CD14-positive monocyte (primary cell): Measurements from ENCODE around the gene TMEM88. TPM values are rescaled to one million over a fixed set of nuclear protein-coding genes. Genes with fewer than 3 reads are reported as not detected.

Experiments used
- DNase-seq, 3 donors: peaks; one replicate each; pipeline ENCODE4 v3.0.0-alpha.2; 2011 to 2022
- H2AFZ ChIP-seq: 2 replicates; pipeline ENCODE4 v1.6.0; 2012; ENCODE audit warnings: mild to moderate bottlenecking, low read depth, low read length, inconsistent platforms; ENCODE audit not compliant: insufficient read depth, poor library complexity, severe bottlenecking
- H3K27ac ChIP-seq, 2 donors: 1 replicate in 1 of 2; 2 replicates in 1 of 2; pipeline ENCODE4 v1.5.1; 2012 to 2013; ENCODE audit warnings: low read length in 2 of 2, control low read depth in 1 of 2, inconsistent platforms in 1 of 2, low read depth in 1 of 2, mild to moderate bottlenecking in 1 of 2
- H3K27me3 ChIP-seq, 2 donors: one replicate each; pipeline versions ENCODE4 v1.6.0 to v1.6.1; 2011 to 2013; ENCODE audit warnings: low read length in 2 of 2; ENCODE audit not compliant: control insufficient read depth in 2 of 2, insufficient read depth in 2 of 2
- H3K36me3 ChIP-seq, 2 donors: replicated peaks in 1 of 2; 1 replicate in 1 of 2; 2 replicates in 1 of 2; pipeline versions ENCODE4 v1.5.1 to v1.6.1; 2012 to 2013; ENCODE audit warnings: low read length in 2 of 2, control low read depth in 1 of 2, inconsistent platforms in 1 of 2, mild to moderate bottlenecking in 1 of 2; ENCODE audit not compliant: insufficient read depth in 2 of 2, control insufficient read depth in 1 of 2
- H3K4me1 ChIP-seq, 2 donors: 1 replicate in 1 of 2; 2 replicates in 1 of 2; pipeline versions ENCODE4 v1.5.1 to v1.6.1; 2012 to 2013; ENCODE audit warnings: low read length in 2 of 2, control low read depth in 1 of 2, inconsistent platforms in 1 of 2, mild to moderate bottlenecking in 1 of 2, moderate library complexity in 1 of 2; ENCODE audit not compliant: insufficient read depth in 2 of 2, control insufficient read depth in 1 of 2
- H3K4me2 ChIP-seq: replicated peaks from 2 replicates; pipeline ENCODE3; 2012; ENCODE audit warnings: low read length, moderate library complexity, mild to moderate bottlenecking; ENCODE audit not compliant: poor library complexity, severe bottlenecking; ENCODE audit errors: extremely low read depth
- H3K4me3 ChIP-seq, 3 experiments: fragments of 200-600 bp in 1 of 3; sonication (generic) in 1 of 3; replicated peaks in 1 of 3; 1 replicate in 2 of 3; 2 replicates in 1 of 3; pipeline ENCODE4 v1.5.1; 2011 to 2013; ENCODE audit warnings: low read length in 3 of 3, mild to moderate bottlenecking in 3 of 3, control low read depth in 2 of 3, low read depth in 2 of 3, inconsistent platforms in 1 of 3, moderate library complexity in 1 of 3
- H3K79me2 ChIP-seq: 2 replicates; pipeline ENCODE4 v1.6.0; 2012; ENCODE audit warnings: mild to moderate bottlenecking, control low read depth, inconsistent platforms, low read length, moderate library complexity; ENCODE audit not compliant: insufficient read depth
- H3K9ac ChIP-seq: 2 replicates; pipeline ENCODE4 v1.6.0; 2017; ENCODE audit warnings: low read length, mild to moderate bottlenecking; ENCODE audit not compliant: insufficient read depth, poor library complexity, severe bottlenecking
- H3K9me3 ChIP-seq, 2 donors: replicated peaks in 1 of 2; 1 replicate in 1 of 2; 2 replicates in 1 of 2; pipeline versions ENCODE4 v1.5.1 to v1.6.1; 2012 to 2013; ENCODE audit warnings: low read length in 2 of 2, control low read depth in 1 of 2; ENCODE audit not compliant: control insufficient read depth in 1 of 2, insufficient read depth in 1 of 2
- H4K20me1 ChIP-seq: 2 replicates; pipeline ENCODE4 v1.6.0; 2012; ENCODE audit warnings: mild to moderate bottlenecking, low read length, control low read depth, moderate library complexity; ENCODE audit not compliant: insufficient read depth
- H3K27ac Mint-ChIP-seq, 7 donors: one replicate each; pipeline ENCODE4 v1.8.0; 2020; ENCODE audit warnings: mild to moderate bottlenecking in 7 of 7, mixed read lengths in 7 of 7, moderate library complexity in 6 of 7, inconsistent platforms in 2 of 7
- H3K27me3 Mint-ChIP-seq, 3 donors: one replicate each; pipeline ENCODE4 v1.8.0; 2021 to 2022; ENCODE audit warnings: low read depth in 3 of 3, mild to moderate bottlenecking in 3 of 3, mixed read lengths in 3 of 3, moderate library complexity in 3 of 3, inconsistent platforms in 1 of 3
- H3K36me3 Mint-ChIP-seq, 2 donors: one replicate each; pipeline ENCODE4 v1.8.0; 2020; ENCODE audit warnings: mixed read lengths in 2 of 2, inconsistent platforms in 1 of 2, mild to moderate bottlenecking in 1 of 2
- H3K4me1 Mint-ChIP-seq: one replicate; pipeline ENCODE4 v1.8.0; 2020; ENCODE audit warnings: mild to moderate bottlenecking, mixed read lengths
- H3K4me3 Mint-ChIP-seq, 2 donors: one replicate each; pipeline ENCODE4 v1.8.0; 2020; ENCODE audit warnings: mild to moderate bottlenecking in 2 of 2, mixed read lengths in 2 of 2, moderate library complexity in 1 of 2
- H3K9me3 Mint-ChIP-seq, 7 donors: one replicate each; pipeline ENCODE4 v1.8.0; 2020 to 2022; ENCODE audit warnings: mixed read lengths in 7 of 7, mild to moderate bottlenecking in 6 of 7, moderate library complexity in 6 of 7, inconsistent platforms in 2 of 7
- CTCF ChIP-seq: fragments of 200-600 bp; IDR thresholded peaks from one replicate; pipeline ENCODE4 v1.8.0; 2022; ENCODE audit warnings: antibody characterized with exemption, mild to moderate bottlenecking
- WGBS: methylation state at CpG from one replicate; pipeline ENCODE4 v1.1.5; 2013; ENCODE audit warnings: missing lambda C conversion rate; ENCODE audit not compliant: insufficient coverage; 5-methylcytosine and 5-hydroxymethylcytosine counted together
- intact Hi-C, 2 donors: fragments of 100-400 bp; cut with micrococcal nuclease; formaldehyde crosslinking; loops; one replicate each; pipeline versions ENCODE4 v1.15.0 to v1.15.1; 2023
- polyA plus RNA-seq, 3 donors: library from polyadenylated mRNA; depleted of rRNA in 1 of 3; unstranded in 2 of 3; stranded (reverse) in 1 of 3; fragments of 300-500 nt in 2 of 3; fragments of >200 nt in 1 of 3; fragmentation: Illumina TruSeq in 2 of 3; gene quantifications; 1 replicate in 2 of 3; 2 replicates in 1 of 3; pipeline ENCODE4 v1.2.3, GENCODE V29; 2012 to 2021

The TMEM88 gene
- polyA plus RNA-seq, 3 donors, result 10.2 TPM; not detected in 2

DNA sequence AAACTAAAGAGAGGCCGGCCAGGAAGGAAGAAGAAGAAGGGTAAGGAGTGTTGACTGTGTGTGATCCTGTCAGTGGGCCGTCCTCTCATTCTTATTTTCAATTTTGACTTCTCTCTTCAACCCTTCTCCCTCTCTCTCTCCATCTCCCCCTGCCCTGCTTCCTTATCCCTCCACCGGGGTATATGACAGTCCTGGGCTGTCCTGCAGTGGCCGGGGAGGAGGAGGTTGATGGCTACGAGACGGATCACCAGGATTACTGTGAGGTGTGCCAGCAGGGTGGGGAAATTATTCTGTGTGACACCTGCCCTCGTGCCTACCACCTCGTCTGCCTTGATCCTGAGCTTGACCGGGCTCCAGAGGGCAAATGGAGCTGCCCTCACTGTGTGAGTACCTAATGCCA is 39.4 kb downstream of the TMEM88 start:
- peaks cover 22 to 25% of the 10 kb centered on the region in 2 donors for H3K4me1 ChIP-seq
- no peak overlapping the region for H2AFZ ChIP-seq
- Mint-ChIP-seq H3K27me3 (peaks cover 0 to 1% (median 1%) of the 10 kb centered on the region in 3 donors), H3K9me3 (no peaks in the 10 kb centered on the region), H3K4me3 (no peak overlapping the region), H3K27ac (peak overlapping the region in 3 of 7 donors; percentile 15 to 56 (median 53)), H3K4me1 (peaks cover 15% of the 10 kb centered on the region), H3K36me3 (peaks cover 76 to 89% of the 10 kb centered on the region in 2 donors)
- peaks cover 40% of the 10 kb centered on the region for H3K79me2 ChIP-seq
- no peak overlapping the region for H3K9ac ChIP-seq
- intact Hi-C loops, result no loop called here
- no peaks in the 10 kb centered on the region for H3K27me3 ChIP-seq
- no peak for TF ChIP-seq CTCF
- no peak overlapping the region for H3K4me3 ChIP-seq
- no peak for DNase-seq
- no peak overlapping the region for H3K27ac ChIP-seq
- peaks cover 4% of the 10 kb centered on the region for H4K20me1 ChIP-seq
- no peaks in the 10 kb centered on the region for H3K9me3 ChIP-seq
- no peak overlapping the region for H3K4me2 ChIP-seq
- WGBS, result 97% methylated on average over 5 of the region's 9 CpGs
- peaks cover 55 to 89% of the 10 kb centered on the region in 2 donors for H3K36me3 ChIP-seq

DNA sequence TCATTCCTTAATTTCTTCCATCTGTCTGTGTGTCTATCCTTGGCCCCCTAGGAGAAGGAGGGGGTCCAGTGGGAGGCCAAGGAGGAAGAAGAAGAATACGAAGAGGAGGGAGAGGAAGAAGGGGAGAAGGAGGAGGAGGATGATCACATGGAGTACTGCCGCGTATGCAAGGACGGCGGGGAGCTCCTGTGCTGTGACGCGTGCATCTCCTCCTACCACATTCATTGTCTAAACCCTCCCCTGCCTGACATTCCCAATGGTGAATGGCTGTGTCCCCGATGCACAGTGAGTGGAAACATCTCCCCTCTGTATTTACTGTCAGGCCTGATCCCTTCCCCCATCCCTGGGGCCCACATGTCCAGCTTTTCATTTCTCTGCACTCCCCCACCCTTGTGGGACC is 40.0 kb downstream of the TMEM88 start:
- peaks cover 83 to 89% of the 10 kb centered on the region in 2 donors for H3K36me3 Mint-ChIP-seq
- H3K4me1 Mint-ChIP-seq, result peaks cover 15% of the 10 kb centered on the region
- peak overlapping the region in 1 of 2 donors; percentile 21 for H3K4me3 Mint-ChIP-seq
- H3K36me3 ChIP-seq, result peaks cover 61 to 92% of the 10 kb centered on the region in 2 donors
- no peaks in the 10 kb centered on the region for H4K20me1 ChIP-seq
- no peak overlapping the region for H3K27ac ChIP-seq
- peak overlapping the region in 3 of 7 donors; percentile 28 to 72 (median 37) for H3K27ac Mint-ChIP-seq
- TF ChIP-seq CTCF, result no peak
- no peak overlapping the region for H3K4me3 ChIP-seq
- no peaks in the 10 kb centered on the region for H3K27me3 ChIP-seq
- DNase-seq, result no peak
- H3K9me3 ChIP-seq, result no peaks in the 10 kb centered on the region
- H3K4me1 ChIP-seq, result peaks cover 15 to 18% of the 10 kb centered on the region in 2 donors
- intact Hi-C loops, result loop anchor here (5.0 kb wide), 4 partner anchors 33 to 158 kb away; no protein-coding TSS in a partner anchor
- H3K9ac ChIP-seq, result no peak overlapping the region
- 100% methylated on average over 1 of the region's 8 CpGs for WGBS
- no peak overlapping the region for H3K4me2 ChIP-seq
- peaks cover 34% of the 10 kb centered on the region for H3K79me2 ChIP-seq
- H3K27me3 Mint-ChIP-seq, result peaks cover 0 to 2% (median 1%) of the 10 kb centered on the region in 3 donors
- H2AFZ ChIP-seq, result no peak overlapping the region
- H3K9me3 Mint-ChIP-seq, result no peaks in the 10 kb centered on the region
